VCaP (cell line): ENCODE data around the gene ZIC5.

ENCODE experiments used
- H3K27ac ChIP-seq: fragments of 450-650 bp; 2 replicates; pipeline ENCODE4 v1.5.1; 2017
- CTCF ChIP-seq: fragments of 450-650 bp; conservative IDR thresholded peaks from 2 replicates; pipeline ENCODE4 v1.5.1; 2017; ENCODE audit warnings: mild to moderate bottlenecking, moderate library complexity

Gene ZIC5

GRCh38 chr13:99923877-99924582 is 47.5 kb downstream of the ZIC5 start:
- no peak for TF ChIP-seq CTCF
- no peak overlapping the region for H3K27ac ChIP-seq

- no peak overlapping the region for H3K27ac ChIP-seq
- no peak for TF ChIP-seq CTCF
These were observed 48.7 kb downstream of the ZIC5 start for GRCh38 chr13:99922631-99923404.

GRCh38 chr13:99919132-99919531 is 52.4 kb downstream of the ZIC5 start:
- TF ChIP-seq CTCF = no peak
- no peak overlapping the region for H3K27ac ChIP-seq

GRCh38 chr13:99916366-99917103 is 55.0 kb downstream of the ZIC5 start:
- TF ChIP-seq CTCF = peak; percentile 97
- no peak overlapping the region for H3K27ac ChIP-seq

- no peak overlapping the region for H3K27ac ChIP-seq
- TF ChIP-seq CTCF = no peak
These were observed 58.4 kb downstream of the ZIC5 start for GRCh38 chr13:99913167-99913566.
